Pancreas (tissue), 10 donors: ENCODE measurements around the gene AP5S1. TPM values are rescaled to one million over a fixed set of nuclear protein-coding genes. Genes with fewer than 3 reads are reported as not detected.

Experiments
- ATAC-seq, 4 donors: fragments of 200-7000 bp; cut with Tn5 transposase; one replicate each; pipeline versions ENCODE4 v1.8.0 to v1.9.1; 2020; ENCODE audit warnings: mild to moderate bottlenecking in 4 of 4, moderate library complexity in 4 of 4
- DNase-seq, 6 donors: peaks; one replicate each; pipeline ENCODE4 v3.0.0-alpha.2; 2020
- FAIRE-seq: peaks from 2 replicates; lab custom pipeline; 2012; peaks lifted over from hg19 to GRCh38; lab: Jason Lieb, UNC
- H3K27ac ChIP-seq, 4 donors: fragments of 200-600 bp; sonication (generic); 1 replicate in 3 of 4; 2 replicates in 1 of 4; pipeline versions ENCODE4 v1.5.0 to v1.8.0; 2020
- H3K27me3 ChIP-seq, 4 donors: fragments of 200-600 bp; one replicate each; pipeline ENCODE4 v1.8.0; 2021
- H3K36me3 ChIP-seq, 3 donors: fragments of 200-600 bp; sonication (generic) in 1 of 3; one replicate each; pipeline versions ENCODE4 v1.5.0 to v1.8.0; 2020 to 2021
- H3K4me1 ChIP-seq, 3 donors: fragments of 200-600 bp; one replicate each; pipeline ENCODE4 v1.8.0; 2021
- H3K4me3 ChIP-seq, 4 donors: fragments of 200-600 bp; sonication (generic) in 2 of 4; one replicate each; pipeline versions ENCODE4 v1.5.0 to v1.8.0; 2020 to 2021
- H3K9me3 ChIP-seq, 4 donors: fragments of 200-600 bp; one replicate each; pipeline ENCODE4 v1.8.0; 2021
- CTCF ChIP-seq, 4 donors: fragments of 200-600 bp; sonication (generic) in 3 of 4; IDR thresholded peaks; one replicate each; pipeline versions ENCODE4 v1.5.0 to v1.8.0; 2021; ENCODE audit warnings: antibody characterized with exemption in 4 of 4
- WGBS, 2 donors: extraction: QIAGEN DNeasy Blood & Tissue Kit; methylation state at CpG; one replicate each; pipeline ENCODE4 v1.1.7; 2013; 5-methylcytosine and 5-hydroxymethylcytosine counted together
- intact Hi-C, 3 donors: fragments of 100-400 bp; cut with DNase I; formaldehyde crosslinking; loops; one replicate each; pipeline versions ENCODE4 v1.11.1 to v1.14.2; 2022
- polyA plus RNA-seq, 2 donors: library from polyadenylated mRNA; stranded (reverse); fragments of 200-250 nt; gene quantifications; one replicate each; pipeline ENCODE4 v1.2.3, GENCODE V29; 2013
- total RNA-seq, 6 donors: library from RNA; stranded (reverse); fragmentation: NEBNext Ultra II Directional in 4 of 6; extraction: Animal tissue kit (Norgen Biotek cat#: 25700) in 4 of 6; gene quantifications; one replicate each; pipeline versions ENCODE4 v1.2.1 to v1.2.4, GENCODE V29; 2021 to 2023
- donor health status: healthy with polysubstance abuse.
- donor health status: DM: no; HTN: no; CAD: no; lungs with moderate emphysema.
- donor health status: DM: no; HTN: no; CAD: no.
- donor health status: control.
- donor health status: control.
- donor health status: Bipolar disorder and iron deficiency.
- donor health status: DM: yes; HTN: yes; CAD: no.
- donor health status: DM: no; HTN: no; CAD: no.
- donor health status: DM: no; HTN: no; CAD: no.
- donor health status: DM: yes; HTN: yes; CAD: no.

AP5S1 gene
- total and polyA plus RNA-seq, 8 donors: 4.7 to 7.9 (median 6.8) TPM

DNA sequence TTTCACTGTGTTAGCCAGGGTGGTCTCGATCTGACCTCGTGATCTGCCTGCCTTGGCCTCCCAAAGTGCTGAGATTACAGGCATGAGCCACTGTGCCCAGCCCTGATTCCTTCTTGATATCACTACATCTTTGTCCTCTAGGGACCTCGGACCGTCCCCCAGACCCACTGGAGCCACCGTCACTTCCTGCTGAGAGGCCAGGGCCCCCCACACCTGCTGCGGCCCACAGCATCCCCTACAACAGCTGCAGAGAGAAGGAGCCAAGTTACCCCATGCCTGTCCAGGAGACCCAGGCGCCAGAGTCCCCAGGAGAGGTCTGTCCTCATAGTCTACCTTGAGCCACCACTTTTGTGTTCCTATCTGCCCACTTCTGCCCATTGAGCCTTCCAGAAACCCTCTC lies 40.8 kb downstream of the AP5S1 start:
- FAIRE-seq: no peak
- no peaks in the 10 kb centered on the region for H3K9me3 ChIP-seq
- no peaks in the 10 kb centered on the region for H3K4me1 ChIP-seq
- no peak for TF ChIP-seq CTCF (IDR thresholded peaks at IDR 0.05)
- DNase-seq: no peak
- peaks cover 14 to 77% (median 49%) of the 10 kb centered on the region in 3 donors for H3K36me3 ChIP-seq
- WGBS, 2 donors: 97 to 98% methylated on average over 7 of the region's 7 CpGs
- H3K4me3 ChIP-seq: no peak overlapping the region
- intact Hi-C loops: no loop called here
- ATAC-seq: no peak
- H3K27me3 ChIP-seq: no peaks in the 10 kb centered on the region
- H3K27ac ChIP-seq: no peak overlapping the region

DNA sequence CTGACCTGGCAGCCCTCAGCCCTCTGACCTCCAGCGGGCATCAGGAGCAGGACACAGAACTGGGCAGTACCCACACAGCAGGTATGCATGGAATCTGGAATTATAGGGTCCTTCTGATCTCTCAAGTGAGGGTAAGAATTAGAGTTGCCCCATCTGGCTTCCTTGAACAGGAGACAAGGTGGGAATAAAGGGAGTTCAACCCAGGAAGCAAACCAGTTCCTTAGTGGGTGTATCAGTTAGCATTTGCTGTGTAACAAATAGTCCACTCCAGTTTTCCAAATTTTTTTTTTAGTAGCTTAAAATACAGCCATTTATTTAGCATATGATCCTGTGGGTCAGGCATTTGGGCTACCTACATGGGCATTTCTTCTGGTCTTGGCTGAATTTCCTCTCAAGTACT lies 42.0 kb downstream of the AP5S1 start:
- Histone ChIP-seq H3K27ac (no peak overlapping the region), H3K4me1 (no peaks in the 10 kb centered on the region), H3K36me3 (peaks cover 14 to 81% (median 49%) of the 10 kb centered on the region in 3 donors), H3K27me3 (no peaks in the 10 kb centered on the region), H3K4me3 (no peak overlapping the region), H3K9me3 (no peaks in the 10 kb centered on the region)
- ATAC-seq: no peak
- TF ChIP-seq CTCF (IDR thresholded peaks at IDR 0.05): no peak
- 94 to 98% methylated on average over 1 of the region's 1 CpG for WGBS, 2 donors
- intact Hi-C loops: no loop called here
- no peak for DNase-seq
- no peak for FAIRE-seq

DNA sequence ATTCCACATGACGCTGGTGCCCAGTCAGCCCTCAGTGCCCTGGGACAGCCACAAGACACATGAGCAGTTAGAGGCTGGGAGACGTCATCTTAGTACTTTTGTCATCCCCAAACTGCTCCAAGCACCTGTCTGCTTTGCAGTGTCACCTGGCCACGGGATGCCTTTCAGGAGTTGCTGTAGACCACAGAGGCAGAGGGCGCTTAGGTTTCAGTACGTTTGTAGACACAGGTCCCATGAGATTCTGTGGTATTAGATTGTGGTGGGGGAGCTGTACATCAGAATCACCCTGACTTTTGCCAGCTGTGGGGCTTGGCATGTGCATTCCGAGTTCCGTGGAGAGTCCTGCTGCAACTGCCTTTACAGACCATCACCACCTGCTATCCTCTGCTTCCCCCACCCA lies 43.0 kb downstream of the AP5S1 start:
- WGBS, 2 donors: 92% methylated on average over 7 of the region's 7 CpGs
- TF ChIP-seq CTCF (IDR thresholded peaks at IDR 0.05): no peak
- intact Hi-C loops: no loop called here
- Histone ChIP-seq H3K27ac (no peak overlapping the region), H3K9me3 (no peaks in the 10 kb centered on the region), H3K4me1 (no peaks in the 10 kb centered on the region), H3K27me3 (no peaks in the 10 kb centered on the region), H3K36me3 (peaks cover 14 to 72% (median 44%) of the 10 kb centered on the region in 3 donors), H3K4me3 (no peak overlapping the region)
- ATAC-seq: no peak
- no peak for FAIRE-seq
- no peak for DNase-seq

- no peaks in the 10 kb centered on the region for H3K27me3 ChIP-seq
- intact Hi-C loops: no loop called here
- no peak overlapping the region for H3K4me3 ChIP-seq
- H3K36me3 ChIP-seq: peaks cover 14 to 67% (median 44%) of the 10 kb centered on the region in 3 donors
- no peak for ATAC-seq
- FAIRE-seq: no peak
- 77 to 83% methylated on average over 5 of the region's 5 CpGs for WGBS, 2 donors
- no peak overlapping the region for H3K27ac ChIP-seq
- DNase-seq: peak in 2 of 6 donors; percentile 54 to 85
- TF ChIP-seq CTCF (IDR thresholded peaks at IDR 0.05): no peak
- no peaks in the 10 kb centered on the region for H3K4me1 ChIP-seq
- no peaks in the 10 kb centered on the region for H3K9me3 ChIP-seq
These were observed 44.2 kb downstream of the AP5S1 start for GRCh38 chr20:3864518-3864917.

DNA sequence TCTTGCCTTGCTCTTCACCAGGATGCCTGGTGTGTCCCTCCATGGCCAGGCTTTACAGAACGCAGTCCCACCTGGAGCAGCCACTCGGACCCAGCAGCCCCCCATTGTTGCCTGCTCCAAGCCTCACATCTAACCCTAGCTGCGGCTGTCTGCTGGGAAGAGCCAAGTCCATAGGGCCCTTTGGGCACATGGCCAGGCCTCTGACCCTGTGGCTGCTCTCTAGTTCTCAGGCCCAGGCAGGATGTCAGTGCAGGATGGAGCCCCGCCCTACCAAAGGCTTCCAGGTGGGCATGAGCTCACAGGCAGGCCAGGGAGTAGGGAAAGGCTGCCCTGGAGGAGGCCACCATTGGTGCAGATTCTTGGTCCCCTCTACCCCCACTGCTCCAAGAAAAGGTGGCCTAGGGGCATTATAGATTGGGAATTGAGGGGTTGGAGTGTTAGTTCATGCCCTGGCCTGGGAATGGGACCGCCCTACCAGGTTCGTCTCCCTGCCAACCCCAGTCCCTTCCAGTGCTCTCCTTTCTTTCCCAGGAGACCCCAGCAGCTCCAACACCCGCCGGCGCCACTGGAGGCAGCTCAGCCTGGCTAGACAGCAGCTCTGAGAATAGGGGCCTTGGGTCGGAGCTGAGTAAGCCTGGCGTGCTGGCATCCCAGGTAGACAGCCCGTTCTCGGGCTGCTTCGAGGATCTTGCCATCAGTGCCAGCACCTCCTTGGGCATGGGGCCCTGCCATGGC lies 45.0 kb downstream of the AP5S1 start:
- 90 to 93% methylated on average over 14 of the region's 14 CpGs for WGBS, 2 donors
- intact Hi-C loops: no loop called here
- peak in 1 of 6 donors; percentile 62 for DNase-seq
- no peak overlapping the region for H3K4me3 ChIP-seq
- no peak for TF ChIP-seq CTCF (IDR thresholded peaks at IDR 0.05)
- no peaks in the 10 kb centered on the region for H3K27me3 ChIP-seq
- FAIRE-seq: no peak
- H3K27ac ChIP-seq: no peak overlapping the region
- ATAC-seq: no peak
- no peaks in the 10 kb centered on the region for H3K9me3 ChIP-seq
- H3K4me1 ChIP-seq: no peaks in the 10 kb centered on the region
- H3K36me3 ChIP-seq: peaks cover 14 to 62% (median 44%) of the 10 kb centered on the region in 3 donors
